GM23248 (cell line): ENCODE data around the gene SLMAP. TPM values are rescaled to one million over a fixed set of nuclear protein-coding genes. Genes with fewer than 3 reads are reported as not detected.

Experiments used
- DNase-seq: peaks from one replicate; pipeline ENCODE4 v3.0.0-alpha.2; 2015
- H2AFZ ChIP-seq: fragments of 200-600 bp; sonication (generic); 2 replicates; pipeline ENCODE4 v1.6.1; 2016; ENCODE audit warnings: antibody characterized with exemption
- H3F3A ChIP-seq: fragments of 200-600 bp; sonication (generic); 2 replicates; pipeline ENCODE4 v1.6.1; 2016; ENCODE audit warnings: mild to moderate bottlenecking, antibody characterized with exemption, mixed run types; ENCODE audit not compliant: insufficient read depth
- H3K27ac ChIP-seq: fragments of 200-600 bp; sonication (generic); 2 replicates; pipeline ENCODE4 v1.5.1; 2016; ENCODE audit warnings: mild to moderate bottlenecking
- H3K27me3 ChIP-seq: fragments of 200-600 bp; sonication (generic); replicated peaks from 2 replicates; pipeline ENCODE4 v1.6.1; 2016; ENCODE audit warnings: mild to moderate bottlenecking; ENCODE audit not compliant: insufficient read depth
- H3K36me3 ChIP-seq: fragments of 200-600 bp; sonication (generic); 2 replicates; pipeline ENCODE4 v1.6.1; 2016; ENCODE audit warnings: low read depth, mild to moderate bottlenecking
- H3K4me1 ChIP-seq: fragments of 200-600 bp; sonication (generic); 2 replicates; pipeline ENCODE4 v1.6.1; 2016; ENCODE audit warnings: mild to moderate bottlenecking; ENCODE audit not compliant: insufficient read depth
- H3K4me2 ChIP-seq: fragments of 200-600 bp; sonication (generic); one replicate; pipeline ENCODE4 v1.6.1; 2016; ENCODE audit warnings: mild to moderate bottlenecking; ENCODE audit not compliant: unreplicated experiment
- H3K4me3 ChIP-seq: fragments of 200-600 bp; sonication (generic); 2 replicates; pipeline ENCODE4 v1.5.1; 2016; ENCODE audit warnings: mild to moderate bottlenecking
- H3K79me2 ChIP-seq: fragments of 200-600 bp; sonication (generic); 2 replicates; pipeline ENCODE4 v1.6.1; 2016; ENCODE audit warnings: mild to moderate bottlenecking; ENCODE audit not compliant: insufficient read depth
- H3K9ac ChIP-seq: fragments of 200-600 bp; sonication (generic); 2 replicates; pipeline ENCODE4 v1.6.1; 2016; ENCODE audit warnings: mild to moderate bottlenecking
- H3K9me2 ChIP-seq: fragments of 200-600 bp; sonication (generic); 2 replicates; pipeline ENCODE4 v1.6.1; 2016; ENCODE audit warnings: mixed run types, mild to moderate bottlenecking, moderate library complexity; ENCODE audit not compliant: insufficient read depth
- H3K9me3 ChIP-seq: fragments of 200-600 bp; sonication (generic); one replicate; pipeline ENCODE4 v1.6.1; 2017; ENCODE audit warnings: low read depth
- H4K20me1 ChIP-seq: fragments of 200-600 bp; sonication (generic); 2 replicates; pipeline ENCODE4 v1.6.0; 2016; ENCODE audit not compliant: insufficient read depth
- EZH2 ChIP-seq: fragments of 200-600 bp; sonication (generic); IDR thresholded peaks from 2 replicates; pipeline ENCODE4 v1.6.1; 2018; ENCODE audit warnings: antibody characterized with exemption, mild to moderate bottlenecking; ENCODE audit not compliant: insufficient read depth, poor library complexity, severe bottlenecking
- EZH2phosphoT487 ChIP-seq: fragments of 200-600 bp; sonication (generic); IDR thresholded peaks from 2 replicates; pipeline ENCODE4 v1.6.1; 2018; ENCODE audit warnings: antibody characterized with exemption, moderate library complexity, mild to moderate bottlenecking, low read depth; ENCODE audit not compliant: insufficient read depth
- WGBS, 2 experiments: methylation state at CpG; one replicate each; pipeline ENCODE4 v1.1.6; 2015 to 2017; ENCODE audit warnings: low lambda C conversion rate in 2 of 2, low coverage in 1 of 2; ENCODE audit errors: missing lambda C conversion rate in 2 of 2; 5-methylcytosine and 5-hydroxymethylcytosine counted together
- in situ Hi-C: fragments of 300-500 bp; cut with MboI; formaldehyde crosslinking; loops from 2 replicates; pipeline ENCODE4 v1.15.0; 2020
- polyA plus RNA-seq: library from polyadenylated mRNA; unstranded; fragments of >200 nt; fragmentation: Nextera tagmentation; extraction: Ambion mirVana; gene quantifications from 2 replicates; pipeline ENCODE4 v1.2.1, GENCODE V29; 2016
- total RNA-seq: library from RNA; depleted of rRNA; stranded (reverse); fragments of >200 nt; shearing (Covaris generic); gene quantifications from 2 replicates; pipeline ENCODE4 v1.2.3, GENCODE V29; 2014

The SLMAP gene
- total and polyA plus RNA-seq, 2 experiments from 2014 or later: 28.4 to 33.9 TPM

DNA sequence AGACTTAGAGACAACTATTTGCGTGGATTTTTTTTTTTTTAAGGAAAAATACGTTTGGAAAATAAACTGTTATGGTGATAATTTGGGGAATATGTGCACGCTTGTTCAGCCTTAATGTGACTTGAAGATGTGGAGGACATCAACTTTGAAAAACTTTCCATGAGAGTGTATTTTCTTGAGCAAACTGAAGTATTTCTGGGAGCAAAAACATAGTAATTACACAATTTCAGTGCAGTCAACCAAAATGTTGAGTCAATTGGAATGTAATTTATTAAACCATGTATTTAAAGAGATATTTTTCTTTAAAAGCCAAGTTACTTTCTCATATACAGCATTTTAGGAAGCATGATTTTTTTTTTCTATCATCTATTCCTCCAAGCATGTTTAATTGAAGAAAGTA, 171.8 kb downstream of the SLMAP start:
- Histone ChIP-seq H3K9me3 (no peaks in the 10 kb centered on the region), H4K20me1 (no peaks in the 10 kb centered on the region), H3K4me1 (peaks cover 21% of the 10 kb centered on the region), H3K79me2 (no peaks in the 10 kb centered on the region), H2AFZ (no peak overlapping the region), H3F3A (peaks cover 16% of the 10 kb centered on the region), H3K4me3 (no peak overlapping the region), H3K4me2 (peak overlapping the region; percentile 75), H3K27me3 (no peaks in the 10 kb centered on the region), H3K9ac (no peak overlapping the region), H3K9me2 (no peaks in the 10 kb centered on the region; the same call in 1 of the 2 replicates), H3K36me3 (no peaks in the 10 kb centered on the region), H3K27ac (peak overlapping the region; percentile 68)
- TF ChIP-seq EZH2 (no peak), EZH2phosphoT487 (no peak)
- DNase-seq: peak; percentile 72
- in situ Hi-C loops: no loop called here
- WGBS, 2 experiments: 14 to 16% methylated on average over 3 of the region's 3 CpGs

DNA sequence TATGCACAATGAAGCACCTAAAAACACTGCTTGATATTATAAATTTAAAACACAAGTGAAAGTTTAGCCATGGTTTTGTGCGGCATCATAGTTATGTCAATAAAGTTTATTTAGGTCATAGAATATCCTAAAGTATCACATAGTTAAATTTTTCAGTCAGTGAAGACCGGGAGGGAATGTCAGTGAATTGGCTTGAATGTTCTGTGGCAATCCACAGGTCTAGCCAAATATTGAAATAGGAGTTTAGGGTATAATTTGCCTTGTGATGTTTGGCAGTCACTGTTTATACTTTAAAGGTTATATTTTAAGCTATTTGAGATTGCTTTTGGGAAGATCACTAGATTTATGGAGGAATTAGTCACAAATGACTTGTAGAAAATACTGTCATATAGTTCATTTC, 172.4 kb downstream of the SLMAP start:
- H3K9me2 ChIP-seq: no peaks in the 10 kb centered on the region; the same call in 1 of the 2 replicates
- TF ChIP-seq EZH2phosphoT487 (no peak), EZH2 (no peak)
- peak; percentile 9 for DNase-seq
- no peak overlapping the region for H2AFZ ChIP-seq
- no peaks in the 10 kb centered on the region for H3K79me2 ChIP-seq
- 52% methylated on average over 2 of the region's 2 CpGs for WGBS, 2 experiments
- peak overlapping the region; percentile 68 for H3K27ac ChIP-seq
- H3K27me3 ChIP-seq: no peaks in the 10 kb centered on the region
- no peaks in the 10 kb centered on the region for H3K36me3 ChIP-seq
- in situ Hi-C loops: no loop called here
- no peak overlapping the region for H3K9ac ChIP-seq
- H3K4me1 ChIP-seq: peaks cover 21% of the 10 kb centered on the region
- no peaks in the 10 kb centered on the region for H4K20me1 ChIP-seq
- H3K4me2 ChIP-seq: peak overlapping the region; percentile 66
- H3K4me3 ChIP-seq: no peak overlapping the region
- H3K9me3 ChIP-seq: no peaks in the 10 kb centered on the region
- H3F3A ChIP-seq: peaks cover 16% of the 10 kb centered on the region

DNA sequence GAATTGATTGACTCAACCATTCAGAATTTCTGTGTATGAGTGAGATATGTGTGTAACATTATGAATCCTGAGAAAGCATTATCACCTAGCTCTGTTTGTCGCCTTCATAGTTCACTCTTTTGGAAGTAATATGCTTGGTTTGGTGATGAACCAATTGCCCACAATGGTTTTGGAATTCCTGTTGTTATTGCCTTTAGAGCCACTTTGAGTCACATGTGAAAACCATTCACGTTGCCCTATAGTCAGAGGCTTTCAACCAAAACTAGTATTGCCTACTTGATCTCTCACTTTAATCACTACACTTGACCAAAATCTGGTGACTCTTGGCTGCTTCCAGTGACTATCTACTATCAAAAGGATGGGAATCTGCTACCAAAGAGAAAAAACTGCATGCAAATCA, 173.9 kb downstream of the SLMAP start:
- WGBS, 2 experiments: 76 to 82% methylated on average over 2 of the region's 2 CpGs
- Histone ChIP-seq H3K79me2 (no peaks in the 10 kb centered on the region), H3K27ac (no peak overlapping the region), H3K9ac (no peak overlapping the region), H3K4me1 (peaks cover 21% of the 10 kb centered on the region), H4K20me1 (no peaks in the 10 kb centered on the region), H2AFZ (no peak overlapping the region), H3K4me3 (no peak overlapping the region), H3K9me3 (no peaks in the 10 kb centered on the region), H3F3A (peaks cover 16% of the 10 kb centered on the region), H3K27me3 (no peaks in the 10 kb centered on the region), H3K4me2 (no peak overlapping the region), H3K9me2 (no peaks in the 10 kb centered on the region; the same call in 1 of the 2 replicates), H3K36me3 (no peaks in the 10 kb centered on the region)
- in situ Hi-C loops: no loop called here
- no peak for TF ChIP-seq EZH2
- TF ChIP-seq EZH2phosphoT487: no peak
- no peak for DNase-seq

DNA sequence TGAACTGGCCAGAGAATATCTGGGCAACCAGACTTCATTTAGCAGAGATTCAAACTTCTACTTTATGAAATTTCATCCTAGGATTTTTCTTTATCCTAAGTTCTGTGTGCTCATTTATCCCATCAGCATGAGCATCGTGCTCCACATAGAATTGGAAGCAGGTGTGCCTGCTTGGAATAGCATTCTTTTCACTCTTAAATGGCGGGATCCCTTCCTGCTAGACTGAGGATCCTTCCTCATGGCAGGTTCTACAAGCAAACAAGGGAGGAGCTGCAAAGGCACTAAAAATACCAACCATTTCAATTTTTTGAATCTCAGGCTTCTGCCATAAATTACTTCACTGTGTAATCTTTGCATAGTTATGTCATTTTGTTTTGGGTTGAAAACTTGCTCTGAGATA, 177.5 kb downstream of the SLMAP start:
- Histone ChIP-seq H3K9me2 (no peaks in the 10 kb centered on the region), H3K36me3 (no peaks in the 10 kb centered on the region), H3K4me2 (no peak overlapping the region), H3F3A (peaks cover 1% of the 10 kb centered on the region; the same call in 1 of the 2 replicates), H2AFZ (no peak overlapping the region), H3K4me3 (no peak overlapping the region), H3K79me2 (no peaks in the 10 kb centered on the region), H3K9ac (no peak overlapping the region), H3K27me3 (no peaks in the 10 kb centered on the region), H3K9me3 (no peaks in the 10 kb centered on the region), H3K4me1 (peaks cover 5% of the 10 kb centered on the region), H4K20me1 (no peaks in the 10 kb centered on the region), H3K27ac (no peak overlapping the region)
- TF ChIP-seq EZH2: no peak
- no peak for TF ChIP-seq EZH2phosphoT487
- WGBS, 2 experiments: 52% methylated on average over 2 of the region's 2 CpGs
- DNase-seq: no peak
- in situ Hi-C loops: no loop called here

DNA sequence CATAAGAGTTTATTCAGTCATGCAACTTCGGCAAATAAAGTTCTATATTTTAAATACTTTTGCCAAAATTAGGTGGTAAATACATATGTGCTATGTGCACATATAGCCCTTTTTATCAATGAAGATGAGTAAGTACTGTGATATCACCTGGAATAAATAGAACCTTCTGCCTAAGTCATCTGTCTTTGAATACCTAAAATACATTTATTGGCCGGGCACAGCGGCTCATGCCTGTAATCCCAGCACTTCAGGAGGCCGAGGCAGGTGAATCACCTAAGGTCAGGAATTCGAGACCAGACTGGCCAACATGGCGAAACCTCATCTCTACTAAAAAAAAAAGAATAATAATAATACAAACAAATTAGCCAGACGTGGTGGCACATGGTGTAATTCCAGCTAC, 178.3 kb downstream of the SLMAP start:
- 97 to 98% methylated on average over 7 of the region's 7 CpGs for WGBS, 2 experiments
- H3K79me2 ChIP-seq: no peaks in the 10 kb centered on the region

More for the DNA sequence above, 178.3 kb downstream of the SLMAP start:
- H3F3A ChIP-seq: no peaks in the 10 kb centered on the region
- no peak overlapping the region for H3K4me2 ChIP-seq
- no peak overlapping the region for H3K4me3 ChIP-seq
- DNase-seq: no peak
- in situ Hi-C loops: no loop called here
- H3K9me3 ChIP-seq: no peaks in the 10 kb centered on the region
- no peaks in the 10 kb centered on the region for H3K9me2 ChIP-seq
- no peak overlapping the region for H2AFZ ChIP-seq
- TF ChIP-seq EZH2 (no peak), EZH2phosphoT487 (no peak)
- no peak overlapping the region for H3K9ac ChIP-seq
- H4K20me1 ChIP-seq: no peaks in the 10 kb centered on the region
- H3K36me3 ChIP-seq: no peaks in the 10 kb centered on the region
- H3K27ac ChIP-seq: no peak overlapping the region
- H3K27me3 ChIP-seq: no peaks in the 10 kb centered on the region
- no peaks in the 10 kb centered on the region for H3K4me1 ChIP-seq
